Suprapubic skin (tissue), 4 donors: ENCODE data around the gene NEXMIF.

Experiments
- EP300 ChIP-seq: sonication (generic); formaldehyde crosslinking; IDR thresholded peaks from one replicate; pipeline ENCODE4 v1.6.1; 2017; ENCODE audit warnings: antibody characterized with exemption
- POLR2AphosphoS5 ChIP-seq, 3 donors: sonication (generic); formaldehyde crosslinking; IDR thresholded peaks; one replicate each; pipeline ENCODE4 v1.6.1; 2017; ENCODE audit warnings: antibody characterized with exemption in 3 of 3
- TF ChIP-seq, protein P1 (sequence below), 2 donors: fragments of 200-600 bp in 1 of 2; fragments of 450-650 bp in 1 of 2; sonication (generic) in 1 of 2; IDR thresholded peaks; one replicate each; pipeline ENCODE4 v1.5.1; 2016 to 2019; ENCODE audit warnings: antibody characterized with exemption in 2 of 2, mild to moderate bottlenecking in 1 of 2, moderate library complexity in 1 of 2

DNA sequence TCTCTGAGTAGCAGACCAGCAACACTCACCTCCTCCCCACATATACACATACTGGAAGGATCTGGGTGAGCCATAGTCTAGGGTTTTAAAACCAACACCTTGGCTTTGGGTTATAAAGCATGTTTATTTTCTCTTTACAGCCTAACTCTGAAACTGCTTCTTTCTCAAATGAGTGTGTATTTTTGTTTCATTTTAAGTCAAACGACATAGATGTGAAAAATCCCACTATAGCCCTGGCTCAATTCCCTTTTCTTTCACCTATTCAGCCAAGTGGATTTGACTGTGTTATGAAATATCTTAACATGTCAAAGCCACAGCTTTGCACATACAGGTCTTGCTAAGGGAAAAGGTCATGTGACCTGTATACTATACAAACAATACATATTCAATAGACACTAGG, 13.8 kb downstream of the NEXMIF start:
- TF ChIP-seq POLR2AphosphoS5 (IDR thresholded peaks at IDR 0.05): no peak
- no peak for TF ChIP-seq EP300
- TF ChIP-seq, protein P1, sequence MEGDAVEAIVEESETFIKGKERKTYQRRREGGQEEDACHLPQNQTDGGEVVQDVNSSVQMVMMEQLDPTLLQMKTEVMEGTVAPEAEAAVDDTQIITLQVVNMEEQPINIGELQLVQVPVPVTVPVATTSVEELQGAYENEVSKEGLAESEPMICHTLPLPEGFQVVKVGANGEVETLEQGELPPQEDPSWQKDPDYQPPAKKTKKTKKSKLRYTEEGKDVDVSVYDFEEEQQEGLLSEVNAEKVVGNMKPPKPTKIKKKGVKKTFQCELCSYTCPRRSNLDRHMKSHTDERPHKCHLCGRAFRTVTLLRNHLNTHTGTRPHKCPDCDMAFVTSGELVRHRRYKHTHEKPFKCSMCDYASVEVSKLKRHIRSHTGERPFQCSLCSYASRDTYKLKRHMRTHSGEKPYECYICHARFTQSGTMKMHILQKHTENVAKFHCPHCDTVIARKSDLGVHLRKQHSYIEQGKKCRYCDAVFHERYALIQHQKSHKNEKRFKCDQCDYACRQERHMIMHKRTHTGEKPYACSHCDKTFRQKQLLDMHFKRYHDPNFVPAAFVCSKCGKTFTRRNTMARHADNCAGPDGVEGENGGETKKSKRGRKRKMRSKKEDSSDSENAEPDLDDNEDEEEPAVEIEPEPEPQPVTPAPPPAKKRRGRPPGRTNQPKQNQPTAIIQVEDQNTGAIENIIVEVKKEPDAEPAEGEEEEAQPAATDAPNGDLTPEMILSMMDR (IDR thresholded peaks at IDR 0.05): no peak
